GM08714 (cell line): ENCODE results near the gene CLDN12.

Experiments used
- H3K4me3 ChIP-seq: fragments of 200-500 bp; sonication (Bioruptor generic); 2 replicates; pipeline ENCODE4 v1.5.1; 2014; ENCODE audit warnings: mild to moderate bottlenecking, low read length, inconsistent platforms
- ZNF274 ChIP-seq: IDR thresholded peaks from 2 replicates; pipeline ENCODE4 v1.6.1; 2012; ENCODE audit warnings: mild to moderate bottlenecking, low read depth, low read length

CLDN12 gene

DNA sequence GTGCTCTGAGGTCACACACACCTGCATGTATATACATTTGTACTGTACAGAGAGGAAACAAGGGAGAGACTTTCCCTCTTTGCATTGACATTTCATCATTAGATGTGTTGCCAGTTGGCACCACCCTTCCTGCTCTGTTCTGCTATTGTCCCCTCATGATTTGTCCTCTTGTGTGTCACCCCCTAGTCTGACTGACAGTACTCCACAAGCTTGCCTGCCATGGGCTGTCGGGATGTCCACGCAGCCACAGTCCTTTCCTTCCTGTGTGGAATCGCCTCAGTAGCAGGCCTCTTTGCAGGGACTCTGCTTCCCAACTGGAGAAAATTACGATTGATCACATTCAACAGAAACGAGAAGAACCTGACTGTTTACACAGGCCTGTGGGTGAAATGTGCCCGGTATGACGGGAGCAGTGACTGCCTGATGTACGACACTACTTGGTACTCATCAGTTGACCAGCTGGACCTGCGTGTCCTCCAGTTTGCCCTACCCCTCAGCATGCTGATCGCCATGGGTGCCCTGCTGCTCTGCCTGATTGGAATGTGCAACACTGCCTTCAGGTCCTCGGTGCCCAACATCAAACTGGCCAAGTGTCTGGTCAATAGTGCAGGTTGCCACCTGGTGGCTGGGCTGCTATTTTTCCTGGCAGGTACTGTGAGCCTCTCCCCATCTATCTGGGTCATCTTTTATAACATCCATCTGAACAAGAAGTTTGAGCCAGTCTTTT lies 9.4 kb downstream of the CLDN12 start:
- no peak for TF ChIP-seq ZNF274
- H3K4me3 ChIP-seq, result no peak overlapping the region

DNA sequence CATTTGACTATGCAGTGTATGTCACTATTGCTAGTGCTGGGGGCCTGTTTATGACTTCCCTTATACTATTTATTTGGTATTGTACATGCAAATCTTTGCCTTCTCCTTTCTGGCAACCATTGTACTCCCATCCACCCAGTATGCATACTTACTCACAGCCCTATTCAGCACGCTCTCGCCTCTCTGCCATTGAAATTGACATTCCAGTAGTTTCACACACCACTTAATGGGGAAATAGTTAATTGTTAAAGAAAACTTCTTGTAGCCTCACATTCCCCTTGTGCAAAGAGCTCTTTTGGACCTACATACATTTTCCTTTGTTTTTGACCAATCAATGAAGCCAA lies 9.9 kb downstream of the CLDN12 start:
- H3K4me3 ChIP-seq, result no peak overlapping the region
- no peak for TF ChIP-seq ZNF274

- H3K4me3 ChIP-seq, result no peak overlapping the region
- TF ChIP-seq ZNF274, result no peak
Measured at GRCh38 chr7:90421651-90422050, 18.4 kb downstream of the CLDN12 start.

GRCh38 chr7:90424720-90425119 lies 21.5 kb downstream of the CLDN12 start:
- no peak for TF ChIP-seq ZNF274
- H3K4me3 ChIP-seq, result no peak overlapping the region

GRCh38 chr7:90425376-90425775 lies 22.1 kb downstream of the CLDN12 start:
- TF ChIP-seq ZNF274, result no peak
- no peak overlapping the region for H3K4me3 ChIP-seq

DNA sequence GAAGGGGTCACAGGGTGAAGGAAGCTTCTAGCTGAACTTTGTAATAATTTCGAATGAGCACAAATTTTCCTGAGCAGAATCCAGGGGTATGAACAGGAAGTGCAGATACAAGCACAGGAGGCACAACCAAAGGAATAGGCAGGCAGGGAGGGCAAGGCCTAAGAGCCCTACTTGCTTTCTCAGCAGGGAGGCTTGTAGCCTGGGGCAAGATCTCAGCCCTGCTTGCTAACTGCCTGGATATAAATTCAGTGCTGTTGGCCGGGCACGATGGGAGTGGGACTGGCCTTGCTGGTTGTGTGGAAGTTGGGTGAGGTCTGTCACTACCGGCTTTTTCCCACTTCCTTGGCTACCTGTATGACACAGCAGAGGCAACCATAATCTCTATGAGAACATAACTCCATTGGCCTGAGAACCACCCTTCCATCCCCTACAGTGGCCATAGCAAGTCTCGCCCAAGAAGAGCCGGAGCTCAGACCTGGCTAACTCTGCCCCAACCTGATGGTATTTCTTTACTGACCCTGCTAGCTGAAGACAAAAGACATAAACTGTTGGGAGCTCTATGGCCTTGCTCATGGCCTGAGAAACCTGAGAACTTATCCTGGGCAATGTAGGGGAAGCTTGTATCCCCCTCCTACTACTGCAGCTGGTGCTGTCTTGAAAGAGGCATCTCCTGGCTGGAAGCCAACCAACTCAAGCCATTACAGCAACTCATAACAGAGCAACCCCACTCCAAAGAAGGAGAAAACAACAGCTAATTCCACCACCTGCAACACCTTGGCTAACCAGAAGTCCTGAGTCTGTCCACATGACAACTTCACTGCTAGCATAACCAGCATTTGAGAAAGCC lies 27.6 kb downstream of the CLDN12 start:
- TF ChIP-seq ZNF274, result no peak

DNA sequence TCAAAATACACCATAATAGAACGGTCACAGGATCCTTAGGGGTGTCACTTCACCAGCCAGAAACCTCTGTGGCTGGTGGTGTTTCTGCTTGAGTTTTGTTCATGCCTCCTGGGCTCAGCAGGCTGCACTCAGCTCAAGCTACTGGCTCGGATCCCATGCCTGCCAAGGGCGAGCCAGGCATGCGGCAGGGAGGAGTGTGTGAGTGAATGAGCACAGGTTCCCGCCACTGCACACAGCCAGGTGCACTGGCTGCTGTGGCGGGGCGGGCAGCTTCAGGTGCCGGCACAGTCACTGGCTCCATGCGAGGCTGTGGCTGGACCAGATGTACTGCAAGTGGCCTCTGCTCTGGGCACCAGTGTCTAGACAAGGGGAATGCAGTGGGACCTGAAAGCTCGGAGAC lies 29.5 kb downstream of the CLDN12 start:
- H3K4me3 ChIP-seq, result no peak overlapping the region
- TF ChIP-seq ZNF274, result no peak

More for the DNA sequence above, 27.6 kb downstream of the CLDN12 start:
- H3K4me3 ChIP-seq, result no peak overlapping the region

DNA sequence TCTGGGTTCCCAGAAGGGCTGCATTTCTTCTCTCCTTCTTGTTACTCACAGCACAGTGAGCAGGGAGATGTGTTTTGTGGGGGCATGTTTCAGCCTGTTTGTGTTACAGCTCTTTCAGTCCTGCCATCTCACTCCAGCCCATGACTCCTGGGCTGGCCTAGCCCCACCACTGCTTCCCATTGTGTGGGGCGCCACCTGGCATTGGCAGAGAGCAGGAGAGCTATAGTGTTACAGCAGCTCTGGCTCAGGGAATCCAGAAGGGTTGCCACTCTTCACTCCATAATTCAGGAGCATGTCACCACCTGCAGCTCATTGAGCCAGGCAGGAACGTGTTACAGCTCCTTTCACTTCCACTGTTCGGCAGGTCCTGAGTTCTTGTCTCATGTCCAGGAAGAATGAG lies 30.0 kb downstream of the CLDN12 start:
- no peak for TF ChIP-seq ZNF274
- H3K4me3 ChIP-seq, result no peak overlapping the region

DNA sequence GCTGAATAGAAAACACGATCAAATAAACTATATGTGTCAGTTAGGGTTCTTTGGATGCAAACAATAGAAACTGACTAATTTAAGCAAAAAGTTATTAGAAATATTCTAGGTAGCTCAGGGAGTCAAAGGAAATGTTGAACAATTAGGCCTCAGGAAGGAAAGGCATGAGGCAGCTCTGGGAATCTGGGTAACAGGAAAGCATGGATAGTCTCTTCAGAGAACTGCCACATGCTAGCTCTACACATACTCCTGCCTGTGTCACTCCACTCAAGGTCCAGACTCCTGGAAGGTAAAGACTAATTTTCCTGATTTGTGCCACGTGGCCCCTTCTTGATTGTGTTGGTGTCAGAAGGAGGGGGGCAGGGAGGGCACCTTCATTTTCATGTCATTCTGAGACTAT lies 42.4 kb downstream of the CLDN12 start:
- TF ChIP-seq ZNF274, result no peak
- H3K4me3 ChIP-seq, result no peak overlapping the region

- no peak overlapping the region for H3K4me3 ChIP-seq
- no peak for TF ChIP-seq ZNF274
Measured at GRCh38 chr7:90446137-90446899, 43.1 kb downstream of the CLDN12 start.

DNA sequence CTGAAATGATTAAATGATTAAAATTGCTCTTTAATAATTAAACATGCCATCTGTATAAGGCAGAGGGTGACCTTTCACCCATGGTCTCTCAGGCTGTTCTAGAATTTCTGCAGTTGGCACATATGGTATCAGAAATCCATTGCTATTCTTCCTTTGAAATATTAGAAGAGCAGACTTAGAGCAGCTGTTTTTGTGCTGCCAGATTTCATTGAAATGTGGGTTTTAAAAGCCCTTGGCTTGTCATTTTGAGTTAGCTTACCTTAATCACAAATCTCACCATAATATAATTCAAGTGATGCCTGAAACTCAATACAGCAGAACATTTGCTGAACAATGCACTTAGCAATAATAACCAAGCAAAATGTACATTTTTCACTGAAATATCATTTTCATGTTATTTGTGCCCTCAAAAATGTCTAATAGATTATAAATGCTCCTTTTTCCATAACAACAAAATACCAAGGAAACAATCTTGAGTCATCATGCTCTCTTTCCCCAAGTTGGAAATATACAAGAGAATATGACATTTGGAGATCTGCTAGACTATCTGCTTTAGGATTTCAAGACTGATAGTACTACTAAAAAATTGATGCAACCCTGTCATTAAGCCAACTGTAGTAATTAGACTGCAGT lies 50.1 kb downstream of the CLDN12 start:
- H3K4me3 ChIP-seq, result no peak overlapping the region
- TF ChIP-seq ZNF274, result no peak

DNA sequence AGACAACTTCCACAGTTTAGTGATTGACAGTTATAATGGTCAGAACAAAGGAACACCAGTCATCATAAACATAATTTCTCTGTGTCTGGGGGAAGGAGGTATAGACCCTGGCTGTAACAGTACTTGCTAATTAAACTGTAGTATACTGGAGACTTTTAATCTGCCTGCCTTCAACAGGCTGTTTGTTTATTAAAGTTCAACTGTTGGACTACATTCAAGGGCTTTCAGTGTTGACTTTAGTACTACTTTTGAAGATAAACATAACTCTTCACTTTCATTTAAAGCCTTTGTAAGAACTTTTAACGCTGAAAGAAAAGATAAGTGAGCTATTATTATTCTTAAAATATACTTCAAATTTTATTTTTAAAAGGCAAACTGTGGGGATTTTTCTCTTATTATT lies 50.7 kb downstream of the CLDN12 start:
- no peak for TF ChIP-seq ZNF274
- no peak overlapping the region for H3K4me3 ChIP-seq

- TF ChIP-seq ZNF274, result no peak
- H3K4me3 ChIP-seq, result no peak overlapping the region
Measured at GRCh38 chr7:90455163-90456030, 52.1 kb downstream of the CLDN12 start.
